GM19351 (cell line): ENCODE data around the gene CLDN20.
"Not testable (repeated sequence)": the region's sequence is repeated elsewhere in the genome, so short reads cannot be mapped to it uniquely, and the experiment has no call there.

Source experiments
- ATAC-seq: cut with Tn5 transposase; IDR thresholded peaks from one replicate; pipeline ENCODE4 v1.9.1; 2021; ENCODE audit warnings: mild to moderate bottlenecking, moderate library complexity; ENCODE audit not compliant: unreplicated experiment

The CLDN20 gene, protein sequence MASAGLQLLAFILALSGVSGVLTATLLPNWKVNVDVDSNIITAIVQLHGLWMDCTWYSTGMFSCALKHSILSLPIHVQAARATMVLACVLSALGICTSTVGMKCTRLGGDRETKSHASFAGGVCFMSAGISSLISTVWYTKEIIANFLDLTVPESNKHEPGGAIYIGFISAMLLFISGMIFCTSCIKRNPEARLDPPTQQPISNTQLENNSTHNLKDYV

DNA sequence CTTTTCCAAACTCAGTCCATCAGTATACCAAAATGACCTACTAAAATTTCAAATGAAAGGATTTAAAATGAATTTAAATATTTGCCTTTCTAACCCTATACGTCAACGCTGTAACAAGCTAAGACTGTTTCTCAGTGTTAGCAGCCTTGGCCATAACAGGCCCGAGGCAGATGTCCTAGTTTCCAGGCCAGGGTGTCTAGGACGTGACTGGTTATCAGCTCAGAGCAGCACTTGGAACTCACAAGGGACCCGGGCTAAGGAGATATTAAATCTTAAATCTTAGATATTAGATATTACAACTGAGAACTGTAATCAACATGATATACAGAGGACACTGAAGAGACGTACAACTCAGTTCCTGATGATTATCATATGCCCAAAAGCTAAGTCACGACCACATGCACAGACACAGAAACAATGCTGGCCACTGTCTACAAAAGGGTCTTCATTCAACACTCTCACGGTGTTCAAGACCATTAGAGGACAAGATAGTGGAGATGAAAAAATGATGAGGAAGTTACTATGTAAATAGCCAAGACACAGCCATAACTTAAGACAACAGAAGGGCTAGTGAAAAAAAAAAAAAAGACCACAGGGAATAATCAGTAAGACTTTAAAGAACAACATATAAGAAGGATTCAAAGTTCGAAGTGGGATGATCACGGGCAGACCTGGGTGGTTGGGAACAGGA lies at the start of gene CLDN20:
Gene CLDN20, plus strand, starts transcription at position 641 of the 691 bp plus-strand sequence. CDS start 11,707 bp downstream, outside the sequence.
- ATAC-seq: no peak

DNA sequence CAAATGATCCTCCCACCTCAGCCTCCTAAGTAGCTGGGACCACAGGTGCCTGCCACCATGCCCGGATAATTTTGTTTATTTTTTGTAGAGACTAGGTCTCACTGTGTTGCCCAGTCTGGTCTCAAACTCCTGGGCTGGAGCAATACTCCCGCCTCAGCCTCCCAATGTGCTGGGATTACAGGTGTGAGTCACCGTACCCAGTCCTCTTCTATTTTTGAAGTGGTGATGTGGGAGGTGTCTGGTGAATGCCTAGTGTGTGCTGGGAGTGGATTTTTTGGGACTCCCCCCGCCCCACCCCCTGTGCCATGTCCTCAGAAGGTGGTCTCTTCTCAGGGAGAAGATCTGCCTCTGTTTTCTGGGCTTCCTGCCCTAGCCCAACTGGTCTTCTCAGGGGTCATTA lies 47.9 kb upstream of the CLDN20 start:
- no peak for ATAC-seq

DNA sequence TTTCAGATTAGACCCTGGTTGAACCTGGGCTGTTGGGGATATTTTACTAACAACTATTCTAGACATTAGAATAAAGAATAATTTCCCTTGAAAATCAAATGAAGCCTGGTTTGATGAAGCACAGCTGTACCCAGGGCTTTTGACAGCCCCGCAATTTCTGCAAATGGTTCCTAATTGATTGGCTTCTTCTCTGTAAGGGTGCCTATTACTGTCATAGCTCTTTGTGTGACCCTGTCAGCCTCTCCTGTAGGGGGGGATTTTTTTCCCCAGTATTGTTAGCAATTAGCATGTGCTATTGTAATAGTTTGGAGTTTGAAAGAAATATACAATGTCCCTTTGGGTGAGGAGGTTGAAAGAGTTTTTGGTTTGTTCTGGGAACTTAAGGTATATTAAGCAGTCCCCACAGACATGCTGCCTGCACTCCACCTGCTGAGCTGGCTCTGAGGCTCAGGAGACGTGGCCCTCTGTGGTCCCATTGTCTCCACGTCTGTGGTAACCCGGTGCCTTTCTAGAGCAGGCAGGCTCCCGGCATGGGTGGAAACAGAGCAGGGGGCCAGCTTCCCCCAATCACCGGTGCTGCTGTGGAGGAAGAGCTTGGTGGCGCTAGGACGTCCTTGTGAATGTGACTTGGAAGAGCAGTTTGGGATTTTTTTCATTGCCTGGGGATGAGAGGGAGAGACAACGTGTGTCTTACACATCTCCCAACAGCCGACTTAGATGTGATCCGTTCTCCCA lies 47.3 kb upstream of the CLDN20 start:
- ATAC-seq: no peak

DNA sequence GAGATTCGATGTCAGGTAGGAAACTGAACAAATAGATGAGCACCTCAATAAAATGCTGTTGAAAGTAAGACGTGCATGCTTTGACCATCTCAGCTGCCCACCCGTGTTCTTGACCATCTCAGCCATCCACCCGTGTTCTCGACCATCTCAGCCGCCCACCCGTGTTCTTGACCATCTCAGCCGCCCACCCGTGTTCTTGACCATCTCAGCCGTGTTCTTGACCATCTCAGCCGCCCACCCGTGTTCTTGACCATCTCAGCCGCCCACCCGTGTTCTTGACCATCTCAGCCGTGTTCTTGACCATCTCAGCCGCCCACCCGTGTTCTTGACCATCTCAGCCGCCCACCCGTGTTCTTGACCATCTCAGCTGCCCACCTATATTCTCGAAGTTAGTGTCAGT lies 45.1 kb upstream of the CLDN20 start:
- not testable (repeated sequence) for ATAC-seq

DNA sequence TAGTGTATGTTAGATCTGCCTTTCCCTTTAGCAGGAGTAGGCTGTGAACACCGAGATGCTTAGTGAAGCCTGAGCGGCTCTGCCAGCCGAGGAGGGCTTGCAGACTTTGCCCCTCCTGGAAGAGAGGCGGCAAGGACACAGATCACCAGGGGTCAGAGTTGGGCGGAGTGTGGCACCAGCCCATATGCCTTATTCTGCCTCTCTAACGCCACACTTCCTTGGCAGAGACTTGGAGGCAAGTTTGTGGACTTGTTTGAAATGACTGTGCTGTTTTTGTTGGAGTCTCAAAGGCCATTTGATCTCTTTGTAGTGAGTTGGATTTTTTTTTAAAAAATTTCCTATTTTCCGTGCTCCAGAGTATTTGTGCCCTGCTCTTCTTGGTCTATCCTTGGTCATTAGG lies 44.5 kb upstream of the CLDN20 start:
- ATAC-seq: no peak

DNA sequence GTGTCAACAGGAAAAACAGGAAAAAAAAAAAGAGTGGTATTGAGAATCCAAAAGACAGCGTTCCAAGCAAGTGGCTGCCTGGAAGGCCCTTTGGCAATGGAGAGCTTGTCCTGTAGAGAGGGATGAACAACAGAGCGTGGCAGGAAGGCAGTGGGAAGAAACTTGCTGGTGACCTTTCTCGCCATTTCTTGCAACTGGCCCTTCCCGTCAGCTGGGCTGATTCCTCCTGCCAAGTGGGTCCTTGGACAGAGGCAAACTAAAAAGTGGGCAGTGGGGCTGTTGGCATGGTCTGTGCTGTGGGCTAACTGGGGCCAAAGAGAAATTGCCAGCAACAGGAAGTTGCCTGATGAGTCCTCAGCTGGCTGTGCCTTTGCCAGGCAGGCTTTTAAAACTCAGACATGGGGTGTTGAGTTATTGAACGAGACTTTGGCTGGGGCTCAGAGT lies 43.9 kb upstream of the CLDN20 start:
- ATAC-seq: no peak

DNA sequence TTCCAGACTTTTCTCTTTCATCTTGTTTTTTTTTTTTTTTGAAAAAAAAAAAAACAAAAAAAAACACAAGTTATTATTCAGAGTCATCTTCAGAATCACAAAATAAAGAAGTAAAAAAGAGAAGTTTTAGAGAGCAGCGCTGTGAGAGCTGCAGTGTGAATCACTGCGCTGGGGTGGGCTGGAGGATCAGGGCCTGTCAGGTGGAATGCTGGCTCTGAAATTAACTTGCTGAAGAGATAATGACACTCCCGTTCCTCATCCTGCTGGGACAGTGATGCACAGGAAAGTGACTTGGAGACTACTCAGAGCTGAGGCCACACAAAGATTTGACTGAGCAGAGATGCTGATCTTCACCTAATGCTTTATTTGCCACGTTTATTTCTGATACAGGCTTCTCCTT lies 42.7 kb upstream of the CLDN20 start:
- no peak for ATAC-seq

DNA sequence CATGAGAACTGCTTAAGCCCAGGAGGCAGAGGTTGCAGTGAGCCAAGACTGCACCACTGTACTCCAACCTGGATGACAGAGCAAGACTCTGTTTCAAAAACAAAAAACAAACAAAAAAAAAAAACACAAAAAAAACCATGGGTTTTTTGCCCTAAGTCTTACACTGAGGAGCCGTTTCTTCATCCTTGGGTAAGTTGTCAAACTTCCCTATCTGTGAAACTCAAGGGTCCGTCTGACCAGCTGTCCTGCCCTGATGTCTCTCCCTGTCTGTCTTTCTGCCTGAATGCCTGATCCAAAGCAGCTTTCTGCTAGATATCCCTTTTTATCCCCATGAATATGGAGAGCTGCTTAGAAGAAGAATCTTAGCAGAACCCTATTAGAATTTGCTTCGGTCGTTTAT lies 41.3 kb upstream of the CLDN20 start:
- no peak for ATAC-seq

DNA sequence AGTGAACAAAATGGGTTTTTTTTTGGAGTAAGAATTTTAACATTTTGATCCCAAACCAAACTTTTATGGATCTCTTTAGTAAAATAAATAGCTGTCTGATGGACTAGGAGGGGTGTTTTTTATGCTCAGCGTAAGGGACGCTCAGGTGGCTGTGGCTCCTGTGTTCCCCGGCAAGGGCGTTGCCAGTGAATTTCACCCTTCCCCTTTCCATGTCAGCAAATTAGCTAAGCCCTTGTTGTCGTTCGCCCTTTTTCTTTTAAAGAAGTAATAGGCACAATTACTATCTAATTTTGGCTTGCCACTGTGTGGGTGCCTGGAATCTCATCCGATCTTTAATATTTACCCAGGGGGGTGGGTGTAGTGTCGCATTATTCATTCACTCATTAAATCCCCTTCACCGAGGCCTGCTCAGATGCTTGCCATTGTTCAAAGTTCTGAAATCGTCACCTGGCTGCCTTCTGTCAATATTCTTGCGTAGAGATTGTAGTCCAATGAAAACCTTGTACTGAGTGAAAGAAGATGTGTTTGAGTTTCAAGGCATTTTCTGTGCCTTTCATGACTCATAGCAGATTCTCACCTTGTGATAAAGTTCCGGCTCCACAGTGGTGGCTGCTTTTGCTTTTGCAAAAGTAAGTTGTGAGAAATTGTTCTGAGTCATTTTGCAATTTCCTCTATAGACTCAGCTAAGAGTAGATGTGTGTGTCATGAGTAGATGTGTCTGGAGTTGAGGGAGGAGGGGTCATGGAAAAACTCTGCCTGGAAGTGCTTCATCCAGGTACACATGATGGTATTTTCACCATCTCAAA lies 40.0 kb upstream of the CLDN20 start:
- peak; percentile 99 for ATAC-seq

DNA sequence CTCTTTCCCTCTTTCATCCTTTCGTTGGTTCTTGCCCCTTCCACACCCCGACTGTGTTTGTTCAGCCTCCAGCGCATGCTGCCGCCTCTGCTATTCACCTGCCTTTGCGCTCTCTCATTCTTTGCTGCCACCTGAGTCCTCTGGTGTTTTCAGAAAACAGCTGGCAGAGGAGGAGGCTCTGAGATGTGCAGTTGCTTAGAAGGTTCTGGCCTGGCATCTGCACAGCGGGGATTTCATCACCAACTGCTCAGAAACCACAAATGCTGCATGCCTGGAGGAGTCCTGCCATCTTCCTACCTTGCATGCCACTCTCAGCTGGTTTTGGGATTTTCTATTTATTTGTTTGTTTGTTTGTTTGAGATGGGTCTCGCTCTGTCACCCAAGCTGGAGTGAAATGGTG lies 39.2 kb upstream of the CLDN20 start:
- no peak for ATAC-seq

DNA sequence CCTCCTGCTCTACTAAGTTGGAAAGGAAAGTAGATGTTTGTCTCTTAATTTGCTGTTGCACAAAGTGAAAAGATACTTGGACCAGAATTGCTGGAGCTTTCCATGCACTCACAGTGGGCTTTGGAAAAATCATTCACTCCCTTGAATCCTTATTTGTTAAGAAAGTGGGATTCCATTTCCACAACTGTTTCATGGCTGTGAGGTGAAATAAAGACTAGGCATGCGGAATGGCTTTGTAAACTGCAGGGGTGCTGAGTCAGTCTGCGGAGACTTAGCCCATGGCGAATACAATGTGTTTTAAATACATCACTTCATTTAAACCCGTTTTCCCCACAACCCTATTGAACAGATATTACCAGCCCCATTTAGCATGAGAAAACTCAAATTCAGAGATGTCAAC lies 36.8 kb upstream of the CLDN20 start:
- no peak for ATAC-seq

DNA sequence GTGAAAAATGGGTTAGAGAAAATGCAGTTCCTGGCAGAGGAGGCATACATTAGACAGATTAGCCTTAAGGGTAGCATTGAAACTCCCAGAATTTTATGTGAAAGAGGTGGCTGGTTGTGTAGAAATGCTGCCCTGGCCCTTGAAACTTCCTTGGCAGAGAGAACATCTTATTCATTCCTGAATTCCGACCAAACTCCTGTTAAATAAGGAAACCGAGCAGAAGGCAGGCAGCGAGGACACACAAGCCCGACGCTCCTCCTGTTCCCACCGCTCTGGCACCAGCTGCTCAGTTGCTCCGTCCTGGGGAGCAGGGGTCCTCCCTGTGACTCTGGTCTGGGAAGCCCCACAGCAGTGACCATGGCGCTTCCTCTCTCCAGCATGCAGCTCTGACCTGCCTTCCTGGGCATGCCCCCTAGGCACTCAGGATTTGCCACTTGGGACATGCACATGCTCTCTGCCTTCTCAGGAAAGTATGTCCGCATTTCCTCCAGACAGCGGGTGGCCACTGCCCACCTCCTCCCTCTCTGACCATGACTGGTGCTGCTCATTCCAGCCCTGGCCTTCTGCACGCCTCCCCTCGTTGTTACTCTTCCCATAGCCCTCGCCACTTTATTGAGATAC lies 35.2 kb upstream of the CLDN20 start:
- ATAC-seq: no peak

DNA sequence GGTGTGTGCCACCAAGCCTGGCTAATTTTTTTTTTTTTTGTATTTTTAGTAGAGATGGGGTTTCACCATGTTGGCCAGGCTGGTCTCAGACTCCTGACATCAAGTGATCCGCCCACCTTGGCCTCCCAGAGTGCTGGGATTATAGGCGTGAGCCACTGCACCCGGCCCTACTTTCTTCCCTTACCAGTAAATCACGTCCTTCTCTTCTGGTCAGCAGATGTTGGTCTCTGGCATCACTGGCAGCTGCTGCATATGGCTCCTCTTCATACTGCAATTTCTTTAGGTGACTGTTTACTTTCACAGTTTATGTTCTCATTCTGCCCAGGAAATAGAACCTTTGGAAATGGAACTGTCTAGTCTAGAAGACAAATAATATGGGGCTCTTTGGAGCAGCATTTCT lies 32.8 kb upstream of the CLDN20 start:
- ATAC-seq: not testable (repeated sequence)

DNA sequence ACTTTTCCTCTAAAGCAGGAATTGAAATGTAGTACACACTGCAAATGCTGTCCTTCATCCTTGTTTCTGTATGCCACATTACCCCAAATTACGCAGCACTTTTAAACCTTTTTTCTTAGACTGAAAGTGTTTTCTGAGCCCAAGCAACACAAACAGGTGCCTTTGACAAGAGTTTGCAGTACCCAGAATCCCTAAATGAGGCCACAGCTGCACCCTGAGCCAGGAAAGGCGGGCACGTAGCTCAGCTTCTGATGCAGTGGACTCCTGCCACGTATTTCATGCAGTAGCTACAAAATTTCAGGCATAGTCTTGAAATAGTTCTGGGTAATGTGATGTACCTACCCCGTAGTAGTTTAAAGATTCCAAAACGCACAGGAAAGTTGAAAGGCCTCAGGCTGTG lies 31.0 kb upstream of the CLDN20 start:
- ATAC-seq: no peak

DNA sequence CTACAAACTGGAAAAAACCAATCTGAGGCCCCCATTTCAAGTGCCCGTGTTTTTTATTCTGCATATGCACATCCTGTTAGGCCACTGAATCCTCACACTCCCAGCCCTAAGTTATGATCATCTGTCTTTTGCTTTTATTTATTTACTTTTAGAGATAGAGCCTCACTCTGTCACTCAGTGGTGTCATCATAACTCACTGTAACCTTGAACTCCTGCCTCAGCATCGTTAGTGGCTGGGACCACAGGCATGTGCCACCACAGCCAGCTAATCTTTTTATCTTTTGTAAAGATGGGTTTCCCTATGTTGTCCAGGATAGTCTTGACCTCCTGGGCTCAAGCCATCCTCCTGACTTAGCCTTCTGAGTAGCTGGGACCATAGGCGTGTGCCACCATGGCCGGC lies 29.6 kb upstream of the CLDN20 start:
- ATAC-seq: no peak

DNA sequence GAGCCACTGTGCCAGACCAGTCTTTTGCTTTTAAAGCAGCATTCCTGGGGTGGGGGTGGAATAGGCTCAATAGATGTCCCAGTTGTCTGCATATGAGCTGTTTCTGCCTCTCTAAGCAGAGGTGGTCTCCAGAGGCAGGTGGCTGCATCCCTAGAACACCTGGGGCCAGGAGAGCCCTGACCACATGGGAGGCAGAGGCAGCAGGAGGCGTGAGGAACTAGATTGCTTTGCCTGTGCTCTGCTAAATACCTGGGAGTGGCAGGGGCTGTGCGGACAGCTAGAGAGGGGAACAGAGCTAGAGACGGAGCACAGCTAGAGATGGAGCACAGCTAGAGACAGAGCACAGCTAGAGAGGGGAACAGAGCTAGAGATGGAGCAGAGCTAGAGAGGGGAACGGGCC lies 29.1 kb upstream of the CLDN20 start:
- no peak for ATAC-seq

DNA sequence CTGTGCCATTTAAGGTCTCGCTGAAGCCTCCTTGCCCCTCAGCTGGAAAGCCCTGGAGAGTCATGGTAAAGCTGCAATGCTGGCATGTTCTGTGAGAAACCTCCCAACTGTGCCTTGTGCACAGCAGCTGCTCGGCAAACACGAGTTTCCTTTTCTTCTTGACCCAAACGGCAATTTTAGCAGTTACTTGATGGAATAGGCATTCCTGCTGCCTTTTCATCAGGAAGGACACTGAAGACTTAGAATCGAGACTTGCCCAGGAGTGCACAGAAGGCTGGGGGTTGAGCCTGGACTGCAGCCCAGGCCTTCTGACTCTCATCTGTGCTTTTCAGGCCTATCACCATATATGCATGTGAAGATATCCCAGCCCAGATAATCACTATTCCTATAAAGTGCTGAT lies 28.7 kb upstream of the CLDN20 start:
- no peak for ATAC-seq

DNA sequence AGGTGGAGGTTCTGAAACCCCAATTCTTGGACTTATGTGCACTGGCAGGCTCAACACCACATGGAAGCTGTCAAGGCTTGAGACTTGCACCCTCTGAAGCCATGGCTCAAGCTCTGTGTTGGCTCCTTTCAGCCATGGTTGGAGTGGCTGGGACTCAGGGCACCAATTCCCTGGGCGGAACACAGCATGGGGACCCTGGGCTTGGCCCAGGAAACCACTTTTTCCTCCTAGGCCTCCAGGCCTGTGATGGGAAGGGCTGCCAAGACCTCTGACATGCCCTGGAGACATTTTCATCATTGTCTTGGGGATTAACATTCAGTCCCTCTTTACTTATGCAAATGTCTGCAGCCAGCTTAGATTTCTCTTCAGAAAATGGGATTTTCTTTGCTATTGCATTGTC lies 26.2 kb upstream of the CLDN20 start:
- no peak for ATAC-seq

DNA sequence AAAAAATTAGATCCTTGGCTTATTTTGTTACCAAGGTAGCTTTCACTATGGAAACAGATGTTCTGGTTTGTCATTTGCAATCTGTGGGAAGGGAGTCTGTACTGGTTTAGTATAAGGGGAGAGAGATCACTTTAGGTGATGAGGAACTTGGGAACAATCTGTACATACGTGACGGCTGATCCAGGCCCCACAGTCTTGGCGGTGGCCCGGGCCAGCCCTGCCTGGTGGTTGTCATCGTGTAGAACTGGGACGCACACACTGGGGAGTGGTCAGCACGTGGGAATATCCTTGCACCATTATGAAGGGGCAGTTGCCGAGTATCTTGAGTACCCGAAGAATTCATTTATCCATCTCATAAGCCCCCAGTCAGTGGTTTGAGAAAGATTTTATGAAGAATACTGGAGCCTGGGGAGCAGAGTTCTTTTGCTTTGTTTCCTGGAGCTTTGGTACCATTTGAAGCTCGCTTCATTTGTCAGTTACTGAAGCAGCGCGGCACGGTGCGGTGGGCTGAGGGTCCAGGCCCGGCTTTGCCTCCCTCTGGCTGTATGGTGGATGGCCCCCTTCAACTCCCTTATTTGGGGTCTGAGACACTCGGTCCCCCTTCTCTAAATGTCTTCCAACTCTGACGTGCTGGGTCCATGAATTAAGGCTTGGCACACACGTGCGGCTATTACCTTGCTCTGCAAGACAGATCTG lies 22.8 kb upstream of the CLDN20 start:
- ATAC-seq: no peak

DNA sequence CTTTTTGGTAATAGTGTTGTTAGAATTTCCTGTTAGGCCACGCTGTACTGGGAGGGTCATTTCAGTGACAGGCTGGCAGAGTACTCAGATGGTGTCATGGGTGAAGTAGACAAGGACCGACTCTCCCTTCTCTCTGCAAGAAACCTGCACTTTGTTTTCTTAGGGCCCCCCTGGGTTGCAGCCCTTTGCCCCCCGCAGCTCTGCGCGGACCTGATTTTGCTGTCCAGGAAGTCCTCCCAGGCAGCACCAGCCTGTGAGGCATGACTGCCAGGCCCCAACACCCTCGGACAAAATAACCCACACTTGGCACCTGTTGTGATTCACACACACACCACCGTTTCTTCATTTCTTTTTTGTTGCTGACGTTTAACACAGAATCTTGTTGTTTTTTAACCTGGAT lies 21.8 kb upstream of the CLDN20 start:
- no peak for ATAC-seq
